Brain microvascular endothelial cell (primary cell): ENCODE results near the gene ZCCHC2.

Experiments used
- DNase-seq: peaks from one replicate; pipeline ENCODE4 v3.0.0-alpha.2; 2020
- H3K27ac ChIP-seq: fragments of 250-450 bp; sonication (Bioruptor Pico); 2 replicates; pipeline ENCODE4 v1.5.1; 2020; ENCODE audit warnings: mild to moderate bottlenecking, moderate library complexity
- H3K27me3 ChIP-seq: fragments of 250-450 bp; sonication (Bioruptor Pico); replicated peaks from 2 replicates; pipeline ENCODE4 v1.5.1; 2020; ENCODE audit warnings: mild to moderate bottlenecking
- H3K36me3 ChIP-seq: fragments of 250-450 bp; sonication (Bioruptor Pico); replicated peaks from 2 replicates; pipeline ENCODE4 v1.5.1; 2020; ENCODE audit warnings: mild to moderate bottlenecking
- H3K4me3 ChIP-seq: 2 replicates; pipeline ENCODE4 v1.5.1; 2011; ENCODE audit warnings: low read depth, mild to moderate bottlenecking, control low read depth, low read length, moderate library complexity
- CTCF ChIP-seq: IDR thresholded peaks from 2 replicates; pipeline ENCODE4 v1.5.1; 2011; ENCODE audit warnings: low read depth, mild to moderate bottlenecking, moderate library complexity, low read length, control low read depth, inconsistent platforms; ENCODE audit errors: missing control alignments
- in situ Hi-C: cut with HindIII; loops from 2 replicates; pipeline ENCODE4 v1.10.0; 2017; ENCODE audit warnings: low sequenced_read_pairs, low pct_ligation_motif_present

ZCCHC2 gene

DNA sequence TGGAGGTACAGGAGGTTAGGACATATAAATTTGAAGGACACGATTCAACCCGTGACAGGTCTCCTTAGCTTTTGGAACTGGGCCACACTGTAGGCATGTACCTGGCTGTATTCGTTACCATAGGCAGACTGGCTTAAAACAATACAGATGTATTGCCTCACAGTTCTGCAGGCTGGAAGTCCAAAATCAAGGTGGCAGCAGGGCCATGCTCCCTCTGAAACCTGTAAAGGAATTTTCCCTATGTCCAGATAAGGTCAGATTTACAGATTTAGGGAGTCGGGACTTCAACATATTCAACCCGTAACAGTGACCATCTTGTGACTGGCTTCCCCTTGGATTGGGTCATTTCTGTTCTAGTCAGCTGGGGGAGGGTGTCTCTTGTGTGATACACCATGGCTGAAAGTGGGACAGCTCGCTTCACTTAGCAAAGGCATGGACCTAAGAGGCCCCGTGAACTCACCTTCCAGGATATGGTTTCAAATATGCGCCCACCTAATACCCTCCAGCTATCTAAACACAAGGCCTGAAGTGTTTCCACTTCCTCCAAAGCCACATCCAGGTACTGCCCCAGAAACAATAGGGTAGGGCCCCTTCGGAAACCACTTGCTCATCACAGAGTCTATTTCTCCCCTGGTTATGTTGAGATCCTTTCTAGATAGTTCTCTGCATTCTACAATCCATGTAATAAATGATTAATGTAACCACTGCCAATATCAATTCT, 85.0 kb downstream of the ZCCHC2 start:
- no peak for DNase-seq
- Histone ChIP-seq H3K27me3 (peaks cover 12% of the 10 kb centered on the region), H3K36me3 (no peaks in the 10 kb centered on the region), H3K4me3 (no peak overlapping the region), H3K27ac (no peak overlapping the region)
- in situ Hi-C loops = loop anchor here (25.0 kb wide), 1 partner anchor 354 kb away; no protein-coding TSS in a partner anchor
- TF ChIP-seq CTCF = no peak

DNA sequence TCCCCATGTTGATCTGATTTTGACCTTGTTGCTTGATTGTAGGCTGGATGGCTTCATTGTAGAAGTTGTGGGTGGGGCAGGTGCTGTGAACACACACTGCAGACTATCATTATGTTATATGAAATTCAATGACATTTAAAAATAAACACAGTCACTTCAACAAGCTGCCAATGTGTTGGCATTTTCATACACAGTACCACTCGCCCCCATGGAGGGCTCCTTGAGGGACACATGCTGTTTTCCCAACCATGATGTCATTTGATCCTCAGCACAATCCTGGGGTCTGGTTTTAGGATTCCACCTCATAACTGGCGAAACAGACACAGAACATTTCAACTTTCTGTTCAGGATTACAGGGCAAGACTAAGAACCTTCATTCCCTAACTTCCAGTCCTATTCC, 86.9 kb downstream of the ZCCHC2 start:
- H3K36me3 ChIP-seq = no peaks in the 10 kb centered on the region

DNA sequence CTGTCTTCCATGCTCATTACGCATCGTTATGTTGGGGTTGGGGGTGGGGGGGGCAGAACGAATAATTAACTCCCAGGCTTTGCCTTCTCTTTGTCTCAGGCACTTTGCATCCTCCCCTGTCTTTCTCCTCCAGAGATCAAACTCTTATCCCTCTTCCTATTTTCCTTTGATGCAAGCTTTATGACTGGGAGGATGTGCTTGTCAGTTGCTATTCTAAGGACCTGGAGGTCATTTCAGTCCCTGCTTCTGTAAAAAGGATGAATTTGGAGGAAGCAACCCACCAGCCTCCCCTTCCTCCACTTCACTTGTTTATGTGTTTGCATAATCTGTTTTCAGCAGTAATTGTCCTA, 87.5 kb downstream of the ZCCHC2 start:
- in situ Hi-C loops = loop anchor here (25.0 kb wide), 1 partner anchor 352 kb away; no protein-coding TSS in a partner anchor
- no peak overlapping the region for H3K4me3 ChIP-seq
- TF ChIP-seq CTCF = no peak
- no peaks in the 10 kb centered on the region for H3K36me3 ChIP-seq
- H3K27me3 ChIP-seq = peaks cover 12% of the 10 kb centered on the region
- no peak for DNase-seq
- no peak overlapping the region for H3K27ac ChIP-seq

More for the DNA sequence above, 86.9 kb downstream of the ZCCHC2 start:
- DNase-seq = no peak
- H3K27ac ChIP-seq = no peak overlapping the region
- no peak for TF ChIP-seq CTCF
- peaks cover 12% of the 10 kb centered on the region for H3K27me3 ChIP-seq
- in situ Hi-C loops = loop anchor here (25.0 kb wide), 1 partner anchor 353 kb away; no protein-coding TSS in a partner anchor
- no peak overlapping the region for H3K4me3 ChIP-seq

- DNase-seq = no peak
- in situ Hi-C loops = loop anchor here (25.0 kb wide), 1 partner anchor 351 kb away; no protein-coding TSS in a partner anchor
- H3K36me3 ChIP-seq = no peaks in the 10 kb centered on the region
- H3K27ac ChIP-seq = no peak overlapping the region
- no peak for TF ChIP-seq CTCF
- H3K4me3 ChIP-seq = no peak overlapping the region
- H3K27me3 ChIP-seq = peaks cover 12% of the 10 kb centered on the region
These were observed 88.0 kb downstream of the ZCCHC2 start for GRCh38 chr18:62610701-62611411.

GRCh38 chr18:62611453-62612288, 88.8 kb downstream of the ZCCHC2 start:
- H3K36me3 ChIP-seq = no peaks in the 10 kb centered on the region
- in situ Hi-C loops = loop anchor here (25.0 kb wide), 1 partner anchor 351 kb away; no protein-coding TSS in a partner anchor
- no peak overlapping the region for H3K27ac ChIP-seq
- no peak overlapping the region for H3K4me3 ChIP-seq
- DNase-seq = no peak
- no peak for TF ChIP-seq CTCF
- H3K27me3 ChIP-seq = peaks cover 12% of the 10 kb centered on the region
